LNCaP clone FGC (cell line): ENCODE results near the gene FOXP1.

Experiments used
- DNase-seq: peaks from one replicate; pipeline ENCODE4 v3.0.0-alpha.2; 2011; ENCODE audit warnings: low read depth
- H3K4me3 ChIP-seq: 2 replicates; pipeline ENCODE4 v1.5.1; 2011; ENCODE audit warnings: mild to moderate bottlenecking, low read depth, low read length, control low read depth
- CTCF ChIP-seq: IDR thresholded peaks from 2 replicates; pipeline ENCODE4 v1.5.1; 2012; ENCODE audit warnings: mild to moderate bottlenecking; ENCODE audit not compliant: control insufficient read depth, insufficient read depth; ENCODE audit errors: extremely low read depth

The FOXP1 gene

GRCh38 chr3:71062037-71062932 lies 521.2 kb downstream of the FOXP1 start:
- no peak for TF ChIP-seq CTCF

GRCh38 chr3:71061581-71061980 lies 521.9 kb downstream of the FOXP1 start:
- no peak for TF ChIP-seq CTCF
- H3K4me3 ChIP-seq, result no peak overlapping the region
- no peak for DNase-seq

More at GRCh38 chr3:71062037-71062932, 521.2 kb downstream of the FOXP1 start:
- no peak for DNase-seq
- no peak overlapping the region for H3K4me3 ChIP-seq

- no peak overlapping the region for H3K4me3 ChIP-seq
- no peak for DNase-seq
- TF ChIP-seq CTCF, result no peak
Observed at GRCh38 chr3:71061037-71061436, 522.5 kb downstream of the FOXP1 start.

- H3K4me3 ChIP-seq, result no peak overlapping the region
- TF ChIP-seq CTCF, result no peak
- peak; percentile 64 for DNase-seq
Observed at GRCh38 chr3:71060536-71060935, 523.0 kb downstream of the FOXP1 start.

GRCh38 chr3:71057526-71057894 lies 526.0 kb downstream of the FOXP1 start:
- no peak for DNase-seq
- TF ChIP-seq CTCF, result no peak
- no peak overlapping the region for H3K4me3 ChIP-seq

GRCh38 chr3:71056327-71056726 lies 527.2 kb downstream of the FOXP1 start:
- H3K4me3 ChIP-seq, result no peak overlapping the region
- DNase-seq, result no peak
- TF ChIP-seq CTCF, result no peak
